ENCODE data around the gene SUPT6H.
A peak's percentile ranks its signal among the peaks of the same experiment; 100 is the strongest.
"Not testable (repeated sequence)": the region's sequence is repeated elsewhere in the genome, so short reads cannot be mapped to it uniquely, and the experiment has no call there.

SUPT6H gene

DNA sequence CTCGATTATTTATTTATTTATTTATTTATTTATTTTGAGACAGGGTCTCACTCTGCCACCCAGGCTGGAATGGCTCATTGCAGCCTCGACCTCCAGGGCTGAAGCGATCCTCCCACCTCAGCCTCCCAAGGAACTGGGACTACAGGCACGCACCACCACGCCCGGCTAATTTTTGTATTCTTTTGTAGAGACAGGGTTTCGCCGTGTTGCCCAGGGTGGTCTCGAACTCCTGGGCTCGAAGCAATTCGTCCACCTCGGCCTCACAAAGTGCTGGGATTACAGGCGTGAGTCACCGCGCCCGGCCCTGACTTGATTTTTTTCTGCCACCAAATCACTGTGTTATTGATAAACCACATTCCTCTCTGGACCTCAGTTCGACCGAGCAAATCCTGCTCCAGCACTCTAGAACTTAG lies 57.0 kb downstream of the SUPT6H start:
- no peak for DNase-seq

DNA sequence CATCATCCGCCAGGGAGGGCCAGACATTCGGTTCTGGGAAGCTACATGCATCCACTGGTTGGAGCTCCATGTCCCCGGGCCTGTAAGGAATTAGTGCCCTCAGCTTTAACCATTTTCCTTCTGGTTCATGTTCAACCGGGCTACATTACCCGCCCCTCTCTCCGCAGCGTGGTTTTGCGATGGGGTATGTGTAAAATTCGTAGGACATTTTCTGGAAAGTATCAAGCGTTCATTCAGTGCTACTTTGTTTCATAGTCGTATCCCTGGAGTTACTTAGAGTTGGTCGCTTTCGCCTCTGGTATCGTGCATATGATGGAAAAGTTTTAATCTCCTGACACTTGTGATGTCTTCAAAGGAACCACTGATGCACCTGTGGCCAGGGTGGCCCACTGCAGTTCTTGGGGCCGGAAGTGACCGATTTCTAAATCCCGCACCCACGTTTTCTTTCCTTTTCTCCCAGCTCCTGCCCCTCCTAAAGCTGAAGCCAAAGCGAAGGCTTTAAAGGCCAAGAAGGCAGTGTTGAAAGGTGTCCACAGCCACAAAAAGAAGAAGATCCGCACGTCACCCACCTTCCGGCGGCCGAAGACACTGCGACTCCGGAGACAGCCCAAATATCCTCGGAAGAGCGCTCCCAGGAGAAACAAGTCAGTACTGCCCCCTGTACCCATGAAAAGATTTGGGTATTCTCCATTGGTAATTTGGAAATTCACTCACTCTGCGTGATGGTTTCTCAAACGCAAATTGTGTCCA lies 58.4 kb downstream of the SUPT6H start:
- DNase-seq: peak in 1 of 14 donors; percentile 7

DNA sequence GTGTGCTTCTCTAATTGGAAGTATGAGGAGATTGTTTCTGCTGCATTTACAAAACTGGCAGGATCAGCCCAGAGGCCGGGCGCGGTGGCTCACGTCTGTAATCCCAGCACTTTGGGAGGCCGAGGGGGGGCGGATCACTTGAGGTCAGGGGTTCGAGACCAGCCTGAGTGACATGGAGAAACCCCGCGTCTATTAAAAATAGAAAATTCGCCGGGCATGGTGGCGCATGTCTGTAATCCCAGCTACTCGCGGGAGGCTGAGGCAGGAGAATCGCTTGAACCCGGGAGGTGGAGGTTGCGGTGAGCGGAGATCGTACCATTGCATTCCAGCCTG lies 59.0 kb downstream of the SUPT6H start:
- DNase-seq: not testable (repeated sequence)

DNA sequence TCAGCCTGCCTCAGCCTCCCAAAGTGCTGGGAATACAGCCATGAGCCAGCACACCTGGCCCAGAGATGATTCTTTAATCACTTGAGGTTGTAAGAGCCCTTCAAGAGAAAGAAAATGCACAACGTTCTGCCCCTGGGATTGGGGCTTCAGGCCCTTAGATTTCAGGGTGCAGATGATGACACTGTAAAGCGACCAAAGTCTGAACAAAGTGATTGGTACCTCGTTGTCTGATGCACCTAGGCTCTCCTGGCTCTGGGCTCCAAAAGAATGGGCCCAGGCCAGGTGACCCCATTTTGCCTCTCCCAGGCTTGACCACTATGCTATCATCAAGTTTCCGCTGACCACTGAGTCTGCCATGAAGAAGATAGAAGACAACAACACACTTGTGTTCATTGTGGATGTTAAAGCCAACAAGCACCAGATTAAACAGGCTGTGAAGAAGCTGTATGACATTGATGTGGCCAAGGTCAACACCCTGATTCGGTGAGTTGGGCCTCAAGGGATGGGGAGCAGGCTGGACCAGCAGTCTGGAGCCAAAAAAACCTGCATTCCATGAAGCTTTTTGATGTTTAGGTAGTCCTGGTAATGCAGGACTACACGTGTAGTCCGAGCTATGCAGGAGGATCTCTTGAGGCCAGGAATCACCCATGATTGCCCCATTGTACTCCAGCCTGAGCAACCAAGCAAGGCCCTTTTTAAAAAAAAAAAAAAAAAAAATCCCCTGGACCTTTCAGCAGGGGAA lies 60.6 kb downstream of the SUPT6H start:
- DNase-seq: no peak

DNA sequence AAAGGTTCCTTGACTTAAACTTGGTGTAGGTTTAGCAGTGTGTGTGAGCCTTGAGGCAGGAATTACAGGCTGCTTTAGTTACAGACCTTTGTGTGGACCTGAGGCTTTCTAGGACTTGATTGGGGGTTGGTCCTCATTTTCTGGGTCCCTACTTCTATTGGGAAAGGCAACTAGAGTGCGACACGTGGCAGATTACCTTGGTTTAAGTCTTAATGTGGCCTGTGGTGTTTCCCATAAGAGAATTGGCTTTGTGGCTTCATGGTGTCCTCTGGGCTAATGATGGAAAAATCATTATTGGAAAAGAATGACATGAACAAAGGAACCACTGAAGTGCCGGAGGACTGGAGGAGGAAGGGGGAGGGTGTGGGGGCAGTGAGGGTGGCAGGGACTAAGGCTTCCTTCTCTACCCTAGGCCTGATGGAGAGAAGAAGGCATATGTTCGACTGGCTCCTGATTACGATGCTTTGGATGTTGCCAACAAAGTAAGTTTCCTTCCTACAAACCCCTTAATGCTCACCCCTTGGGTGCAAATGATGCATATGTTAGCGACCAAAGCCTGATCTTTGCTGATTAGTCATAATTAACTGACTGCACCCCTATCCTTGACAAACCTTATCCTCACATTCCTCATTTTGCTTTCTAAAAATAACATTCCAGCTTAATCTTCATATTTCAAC lies 61.3 kb downstream of the SUPT6H start:
- no peak for DNase-seq

DNA sequence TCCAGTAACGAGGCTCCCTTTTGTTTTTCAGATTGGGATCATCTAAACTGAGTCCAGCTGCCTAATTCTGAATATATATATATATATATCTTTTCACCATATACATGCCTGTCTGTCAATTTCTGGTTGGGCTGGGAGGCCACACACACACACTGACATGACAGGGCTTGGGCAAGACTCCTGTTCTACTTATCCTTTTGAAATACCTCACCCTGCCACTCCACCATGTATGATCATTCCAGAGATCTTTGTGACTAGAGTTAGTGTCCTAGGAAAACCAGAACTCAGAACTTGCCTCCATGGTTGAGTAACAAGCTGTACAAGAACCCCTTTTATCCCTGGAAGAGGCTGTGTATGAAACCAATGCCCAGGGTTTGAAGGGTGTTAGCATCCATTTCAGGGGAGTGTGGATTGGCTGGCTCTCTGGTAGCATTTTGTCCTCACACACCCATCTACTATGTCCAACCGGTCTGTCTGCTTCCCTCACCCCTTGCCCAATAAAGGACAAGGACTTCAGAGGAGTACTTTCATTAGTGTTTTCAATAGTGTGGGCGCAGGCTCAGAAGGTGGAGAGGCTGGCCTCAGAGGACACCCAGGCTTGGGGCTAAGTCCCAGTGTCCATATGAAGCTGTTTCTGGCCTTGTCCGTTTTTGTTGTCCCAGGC lies 62.0 kb downstream of the SUPT6H start:
- DNase-seq: not testable (repeated sequence)

DNA sequence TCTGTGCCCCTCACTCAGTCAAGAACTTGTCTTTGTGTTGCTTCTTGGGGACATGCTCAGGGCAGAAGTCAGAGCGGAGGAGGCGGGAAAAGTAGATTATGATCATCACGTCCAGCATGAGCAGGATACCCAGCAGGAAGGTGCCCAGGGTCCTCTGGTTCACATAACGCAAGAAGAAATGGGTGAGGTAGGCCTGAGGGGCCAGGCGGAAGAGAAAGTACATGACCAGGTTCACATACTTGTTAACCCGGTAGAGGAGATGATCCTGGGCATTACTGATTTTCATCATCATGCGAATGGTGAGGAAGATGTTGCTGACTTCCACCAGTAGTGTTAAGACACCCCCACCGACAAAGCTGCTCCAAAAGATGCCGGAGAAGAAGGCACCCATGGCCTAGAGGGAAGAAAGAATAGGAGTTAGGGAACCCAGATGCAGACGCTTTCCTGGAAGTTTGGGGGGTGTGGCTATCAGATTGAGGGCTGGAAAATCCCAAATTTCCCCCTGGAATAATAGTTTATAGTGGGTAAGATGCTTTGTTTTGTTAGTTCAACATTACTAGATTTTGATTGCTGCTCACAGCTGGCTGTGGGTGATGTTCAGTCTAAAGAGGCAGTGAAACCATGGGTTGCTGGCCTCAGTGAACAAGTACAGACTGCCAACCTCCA lies 62.6 kb downstream of the SUPT6H start:
- DNase-seq: no peak

DNA sequence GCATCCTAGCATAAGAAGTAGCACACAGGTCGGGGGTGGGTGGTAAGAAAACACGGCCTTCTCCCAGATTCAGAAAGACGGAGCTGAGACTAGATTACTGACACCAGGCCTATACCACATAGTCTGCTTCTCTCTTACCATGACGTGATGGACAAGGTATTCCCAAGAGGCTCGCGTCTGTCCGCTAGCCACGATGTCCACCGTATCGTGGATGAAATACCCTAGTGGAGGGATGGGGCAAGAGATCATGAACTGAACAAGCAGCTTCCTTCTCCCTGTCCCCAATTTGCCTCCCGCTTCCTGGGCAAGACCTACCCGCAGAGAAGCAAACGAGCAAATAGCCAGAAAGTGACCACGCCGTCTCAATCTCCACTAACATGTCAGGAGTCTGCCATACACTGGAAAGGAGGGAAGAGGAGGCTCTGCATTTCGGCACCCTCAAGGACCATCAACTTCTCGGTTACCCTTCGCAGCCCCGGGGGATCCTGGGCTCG lies 63.2 kb downstream of the SUPT6H start:
- DNase-seq: peak in 1 of 14 donors; percentile 20

DNA sequence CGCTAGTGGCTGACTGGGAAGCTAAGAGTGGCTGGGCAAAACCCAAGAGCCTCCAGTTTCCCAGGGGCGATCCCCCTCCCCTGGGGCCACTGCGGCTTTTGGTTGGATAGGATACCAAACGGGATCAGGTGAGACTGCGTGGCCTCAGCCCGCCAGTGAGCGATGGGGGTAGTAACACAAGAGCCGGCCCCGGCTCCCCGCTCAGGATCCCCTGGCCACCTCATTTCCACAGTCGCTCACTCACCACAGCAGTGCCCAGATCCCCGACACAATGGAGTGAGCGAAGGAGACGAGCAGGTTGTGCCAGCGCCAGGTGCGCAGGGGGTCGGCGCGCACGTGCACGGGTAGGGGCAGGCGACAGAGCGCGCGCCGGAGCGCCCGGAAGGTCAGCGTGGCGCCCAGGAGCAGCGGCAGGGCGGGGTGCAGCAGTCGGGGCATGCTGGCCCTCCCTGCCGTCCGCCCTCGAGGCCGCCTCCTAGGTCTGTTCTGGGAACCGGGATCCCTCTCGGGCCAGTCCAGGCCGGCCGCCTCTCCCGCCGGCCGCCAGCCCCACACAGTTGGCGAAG lies 63.7 kb downstream of the SUPT6H start:
- peak in 3 of 14 donors; percentile 32 to 79 (median 33) for DNase-seq

DNA sequence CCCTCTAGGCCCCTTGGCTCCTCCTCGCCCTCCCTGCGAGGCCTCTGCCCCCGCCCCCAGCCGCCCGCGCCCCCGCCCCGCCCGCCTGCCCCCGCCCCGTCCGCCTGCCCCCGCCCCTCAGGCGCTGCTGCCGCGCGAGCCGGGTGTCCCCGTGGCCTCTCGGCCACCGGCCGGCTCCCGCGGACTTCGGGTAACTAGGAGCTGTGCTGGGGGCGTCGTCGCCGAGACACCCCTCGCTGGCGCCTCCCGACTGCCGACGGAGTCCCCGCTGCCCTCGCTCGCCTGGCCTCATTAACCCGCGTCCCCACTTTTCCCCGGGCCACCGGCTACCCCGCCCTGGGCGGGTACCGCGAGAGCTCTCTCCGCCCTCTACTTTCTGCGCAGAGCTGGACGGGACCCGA lies 64.2 kb downstream of the SUPT6H start, which contains the start of gene TLCD1:
Gene TLCD1 (minus strand): TSS at position 8 of the 401 bp plus-strand sequence. CDS start 136 bp downstream, outside the sequence.
- peak in 11 of 14 donors; percentile 33 to 83 (median 66) for DNase-seq

DNA sequence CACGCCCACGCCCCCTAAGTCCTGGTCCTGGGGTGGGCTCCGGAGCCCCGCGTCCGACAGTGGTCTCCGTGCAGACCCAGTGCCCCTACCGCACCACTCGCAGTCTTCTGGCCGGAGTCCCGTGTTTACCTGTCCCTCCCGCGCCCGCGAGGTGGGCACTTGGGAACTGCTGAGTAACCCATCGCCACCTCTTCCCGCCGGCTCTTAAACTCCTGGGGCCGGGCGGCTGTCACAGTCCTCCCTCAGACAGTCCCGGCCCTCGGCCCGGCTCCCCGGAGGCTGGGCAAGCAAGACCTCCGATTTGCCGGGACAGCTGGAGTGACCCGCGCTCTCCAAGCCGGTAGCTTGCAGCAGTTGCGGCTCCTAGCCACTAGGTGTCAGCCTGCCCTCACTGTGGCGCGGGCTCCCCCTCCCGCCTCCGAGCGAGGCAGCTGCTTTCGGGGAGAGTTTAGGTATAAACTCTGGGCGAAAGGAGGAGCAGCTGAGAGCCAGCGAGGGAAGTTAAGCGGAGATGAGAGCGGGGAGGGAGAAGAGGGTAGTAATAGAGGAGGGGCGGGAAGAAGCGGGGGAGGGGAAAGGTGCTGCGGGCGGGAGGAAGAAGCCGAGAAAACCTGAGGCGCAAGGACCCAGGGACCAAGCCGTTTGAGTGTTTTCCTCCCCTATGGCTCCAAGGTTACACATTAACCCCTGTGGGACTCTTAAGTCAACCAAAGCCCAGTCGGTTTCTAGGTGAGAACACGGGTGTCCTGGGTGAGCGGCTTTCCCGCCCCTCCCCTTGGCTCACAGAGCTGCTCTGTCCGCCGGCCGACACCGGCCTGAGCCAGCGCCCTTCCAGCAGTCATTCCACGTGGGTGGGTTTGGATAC lies 64.9 kb downstream of the SUPT6H start:
- DNase-seq: peak in 13 of 14 donors; percentile 55 to 92 (median 86)

DNA sequence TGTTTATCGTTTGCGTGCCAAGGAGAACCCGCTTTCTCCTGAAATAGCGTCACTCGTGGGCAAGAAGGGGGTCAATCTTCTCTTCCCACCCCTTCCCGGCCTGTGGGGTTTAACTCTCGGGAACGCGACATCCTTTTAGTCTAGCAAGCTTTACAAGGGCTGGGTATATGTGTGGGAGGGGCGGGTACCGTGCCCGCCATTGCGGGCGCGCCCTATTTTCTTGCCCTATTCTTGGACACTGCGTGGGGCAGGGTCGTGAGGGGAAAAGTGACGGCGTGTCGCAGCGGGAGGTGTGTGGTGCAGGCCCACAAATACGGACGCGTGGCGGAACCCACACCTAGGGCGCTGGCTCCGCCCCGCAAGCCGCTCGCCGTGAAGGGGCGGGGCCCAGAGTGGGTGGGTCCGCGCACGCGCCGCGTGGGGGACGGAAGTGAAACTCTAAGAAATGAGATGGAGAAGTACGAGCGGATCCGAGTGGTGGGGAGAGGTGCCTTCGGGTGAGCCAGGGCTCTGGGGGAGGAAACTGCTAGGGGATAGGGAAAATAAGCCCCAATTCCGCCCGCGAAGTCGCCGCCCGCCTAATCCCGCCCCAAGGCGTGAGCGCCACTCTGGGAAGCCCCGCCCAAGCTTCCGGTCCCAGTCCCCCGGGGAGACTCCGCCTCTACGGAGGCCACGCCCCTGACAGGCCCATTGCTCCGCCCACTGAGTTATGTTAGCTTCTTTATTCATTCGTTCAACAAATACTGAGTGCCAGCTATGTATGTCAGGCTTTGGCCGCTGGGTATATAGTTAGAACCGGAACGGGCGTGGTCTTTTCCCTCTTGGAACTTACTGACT lies 66.6 kb downstream of the SUPT6H start, which contains the start of gene NEK8:
Gene NEK8 (plus strand): TSS at position 425 of the 837 bp plus-strand sequence. CDS start 26 bp downstream, at position 451.
- DNase-seq: peak in 13 of 14 donors; percentile 44 to 99 (median 89)

DNA sequence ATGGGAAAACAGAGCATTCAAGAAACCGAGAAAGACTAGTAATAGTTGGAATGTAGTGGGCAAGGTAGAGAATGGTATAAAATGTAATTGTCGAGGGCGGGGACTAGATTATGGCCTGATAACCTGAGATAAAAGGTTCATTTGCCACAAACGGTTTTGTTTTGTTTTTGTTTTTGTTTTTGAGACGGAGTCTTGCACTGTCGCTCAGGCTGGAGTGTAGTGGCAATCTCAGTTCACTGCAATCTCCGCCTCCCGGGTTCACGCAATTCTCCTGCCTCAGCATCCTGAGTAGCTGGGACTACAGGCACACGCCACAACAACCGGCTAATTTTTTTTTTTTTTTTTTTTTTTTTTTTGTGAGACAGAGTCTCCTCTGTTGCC lies 67.9 kb downstream of the SUPT6H start:
- no peak for DNase-seq

DNA sequence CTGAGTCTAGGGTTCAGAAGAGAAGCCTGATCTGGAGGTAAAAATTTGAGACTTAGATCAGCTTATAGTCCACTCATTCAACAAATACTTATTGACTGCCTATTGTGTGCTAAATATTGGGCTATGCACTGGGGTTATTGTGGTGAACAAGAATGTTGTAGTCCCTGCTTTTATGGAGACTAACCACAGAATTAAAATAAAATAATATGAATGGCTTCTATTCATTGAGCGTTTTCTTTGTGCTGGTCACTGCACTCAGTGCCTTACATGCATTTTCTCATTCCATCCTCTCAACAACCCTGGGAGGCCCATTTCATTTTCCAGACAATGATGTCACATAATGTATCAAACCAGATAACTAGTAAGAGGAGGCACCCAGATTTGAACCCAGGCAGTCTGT lies 71.3 kb downstream of the SUPT6H start:
- DNase-seq: no peak

DNA sequence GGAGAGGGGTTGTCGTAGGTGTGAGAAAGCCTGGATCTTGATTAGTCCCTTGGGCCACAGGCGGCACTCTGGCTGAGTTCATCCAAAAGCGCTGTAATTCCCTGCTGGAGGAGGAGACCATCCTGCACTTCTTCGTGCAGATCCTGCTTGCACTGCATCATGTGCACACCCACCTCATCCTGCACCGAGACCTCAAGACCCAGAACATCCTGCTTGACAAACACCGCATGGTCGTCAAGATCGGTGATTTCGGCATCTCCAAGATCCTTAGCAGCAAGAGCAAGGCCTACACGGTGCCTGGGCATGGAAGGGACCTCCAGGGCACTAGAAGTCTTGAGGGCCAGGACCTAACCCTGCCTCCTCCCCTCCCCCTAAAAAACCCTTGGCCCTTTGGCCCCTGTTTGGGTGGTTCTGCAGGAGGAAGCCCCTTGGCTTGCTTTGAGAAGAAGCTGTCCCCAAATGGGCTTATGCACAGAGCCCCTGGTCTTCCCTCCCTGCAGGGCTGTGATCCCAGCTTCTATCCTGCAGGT lies 72.8 kb downstream of the SUPT6H start:
- DNase-seq: no peak

DNA sequence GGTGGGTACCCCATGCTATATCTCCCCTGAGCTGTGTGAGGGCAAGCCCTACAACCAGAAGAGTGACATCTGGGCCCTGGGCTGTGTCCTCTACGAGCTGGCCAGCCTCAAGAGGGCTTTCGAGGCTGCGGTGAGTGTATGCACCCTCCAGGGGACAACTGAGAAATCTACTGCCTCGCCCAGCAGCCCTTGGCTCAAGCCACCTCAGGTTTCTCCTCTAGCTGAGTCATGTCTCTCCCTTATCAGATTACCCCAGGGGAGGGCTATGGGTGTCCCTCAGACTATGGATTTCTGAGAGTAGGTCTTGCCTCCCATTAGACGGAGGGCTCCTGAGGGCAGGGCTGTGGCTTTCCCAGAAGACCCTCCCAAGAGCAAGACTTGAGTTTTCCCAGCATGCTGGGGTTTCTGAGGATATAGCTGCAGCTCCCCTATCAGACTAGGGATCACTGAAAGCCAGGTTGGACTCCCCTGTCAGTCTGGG lies 73.3 kb downstream of the SUPT6H start:
- DNase-seq: no peak

DNA sequence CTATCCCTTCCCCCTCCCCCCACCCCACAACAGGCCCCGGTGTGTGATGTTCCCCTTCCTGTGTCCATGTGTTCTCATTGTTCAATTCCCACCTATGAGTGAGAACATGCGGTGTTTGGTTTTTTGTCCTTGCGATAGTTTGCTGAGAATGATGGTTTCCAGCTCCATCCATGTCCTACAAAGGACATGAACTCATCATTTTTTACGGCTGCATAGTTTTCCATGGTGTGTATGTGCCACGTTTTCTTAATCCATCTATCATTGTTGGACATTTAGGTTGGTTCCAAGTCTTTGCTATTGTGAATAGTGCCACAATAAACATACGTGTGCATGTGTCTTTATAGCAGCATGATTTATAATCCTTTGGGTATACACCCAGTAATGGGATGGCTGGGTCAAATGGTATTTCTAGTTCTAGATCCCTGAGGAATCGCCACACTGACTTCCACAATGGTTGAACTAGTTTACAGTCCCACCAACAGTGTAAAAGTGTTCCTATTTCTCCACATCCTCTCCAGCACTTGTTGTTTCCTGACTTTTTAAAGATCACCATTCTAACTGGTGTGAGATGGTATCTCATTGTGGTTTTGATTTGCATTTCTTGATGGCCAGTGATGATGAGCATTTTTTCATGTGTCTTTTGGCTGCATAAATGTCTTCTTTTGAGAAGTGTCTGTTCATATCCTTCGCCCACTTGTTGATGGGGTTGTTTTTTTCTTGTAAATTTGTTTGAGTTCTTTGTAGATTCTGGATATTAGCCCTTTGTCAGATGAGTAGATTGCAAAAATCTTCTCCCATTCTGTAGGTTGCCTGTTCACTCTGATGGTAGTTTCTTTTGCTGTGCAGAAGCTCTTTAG lies 74.1 kb downstream of the SUPT6H start:
- not testable (repeated sequence) for DNase-seq

DNA sequence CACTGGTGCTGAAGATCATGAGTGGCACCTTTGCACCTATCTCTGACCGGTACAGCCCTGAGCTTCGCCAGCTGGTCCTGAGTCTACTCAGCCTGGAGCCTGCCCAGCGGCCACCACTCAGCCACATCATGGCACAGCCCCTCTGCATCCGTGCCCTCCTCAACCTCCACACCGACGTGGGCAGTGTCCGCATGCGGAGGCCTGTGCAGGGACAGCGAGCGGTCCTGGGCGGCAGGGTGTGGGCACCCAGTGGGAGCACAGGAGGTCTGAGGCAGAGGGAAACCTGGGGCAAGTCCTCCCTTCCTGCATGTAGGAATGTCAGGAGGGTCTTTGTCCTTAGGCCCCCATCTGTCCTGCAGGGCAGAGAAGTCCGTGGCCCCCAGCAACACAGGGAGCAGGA lies 75.3 kb downstream of the SUPT6H start:
- no peak for DNase-seq

Measured in C1 segment of cervical spinal cord (tissue), 14 donors.